Measurements from ENCODE around the gene HDAC7.

The HDAC7 gene

DNA sequence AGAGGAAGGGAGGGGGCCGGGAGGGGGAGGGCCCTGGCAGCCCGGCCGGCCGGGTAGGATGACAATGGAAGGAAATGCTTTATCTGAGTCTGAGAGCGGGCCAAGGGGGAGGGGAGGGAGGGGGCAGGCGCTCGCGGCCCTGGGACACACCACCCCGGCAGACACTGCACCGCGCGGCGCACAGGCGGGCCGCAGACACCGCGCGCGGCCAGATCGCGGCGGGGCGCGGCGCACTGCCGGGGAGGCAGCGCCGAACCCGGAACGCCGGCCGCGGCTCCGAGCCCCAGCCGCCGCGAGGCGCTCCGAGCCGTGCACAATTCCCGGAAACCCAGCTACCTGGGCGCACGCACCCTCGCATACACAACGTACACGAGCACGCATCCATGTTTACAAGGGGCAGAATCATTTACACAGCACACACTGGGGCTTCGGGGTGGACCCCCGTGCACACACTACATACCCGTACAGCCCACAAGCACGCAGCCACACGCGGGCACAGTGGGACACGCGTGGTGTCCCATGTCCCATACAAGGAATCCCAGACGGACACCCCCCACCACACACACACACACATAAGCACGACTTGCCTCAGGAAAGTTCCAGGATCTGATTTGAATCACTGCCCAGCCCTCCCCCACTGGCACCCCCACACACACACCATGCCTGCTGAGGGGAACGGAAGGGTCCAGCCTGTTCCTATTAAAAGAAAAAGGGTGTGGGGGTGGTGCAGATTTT is at the start of gene HDAC7:
Gene HDAC7 (minus strand): TSS at position 8 of the 735 bp plus-strand sequence. CDS start 118 bp downstream, outside the sequence.
- DNase-seq (ENCODE audit: low spot score) = peak; percentile 42

DNA sequence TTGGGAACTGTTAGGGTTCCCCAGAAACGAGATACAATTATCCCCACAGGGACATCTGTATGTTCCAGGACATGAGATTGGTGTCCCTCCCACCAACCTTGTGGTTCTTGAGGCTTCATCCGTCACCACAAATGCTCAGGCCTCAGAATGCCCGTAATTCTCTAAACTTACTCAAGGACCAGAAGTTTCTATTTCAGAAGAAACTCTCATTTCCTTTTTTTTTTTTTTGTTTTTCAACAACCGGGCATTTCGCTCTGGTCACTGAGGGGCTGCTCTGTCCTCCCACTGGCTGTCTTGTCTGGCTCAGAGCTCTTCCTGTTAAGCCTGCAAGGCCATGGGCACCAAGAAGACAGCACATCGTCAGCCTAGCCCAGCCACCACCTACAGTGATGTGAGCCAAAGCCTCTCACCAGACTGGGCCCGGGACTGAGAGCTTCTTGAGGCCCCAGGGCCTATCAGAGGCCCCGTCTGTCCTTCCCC is 48.9 kb upstream of the HDAC7 start:
- no peak for DNase-seq (ENCODE audit: low spot score)

DNA sequence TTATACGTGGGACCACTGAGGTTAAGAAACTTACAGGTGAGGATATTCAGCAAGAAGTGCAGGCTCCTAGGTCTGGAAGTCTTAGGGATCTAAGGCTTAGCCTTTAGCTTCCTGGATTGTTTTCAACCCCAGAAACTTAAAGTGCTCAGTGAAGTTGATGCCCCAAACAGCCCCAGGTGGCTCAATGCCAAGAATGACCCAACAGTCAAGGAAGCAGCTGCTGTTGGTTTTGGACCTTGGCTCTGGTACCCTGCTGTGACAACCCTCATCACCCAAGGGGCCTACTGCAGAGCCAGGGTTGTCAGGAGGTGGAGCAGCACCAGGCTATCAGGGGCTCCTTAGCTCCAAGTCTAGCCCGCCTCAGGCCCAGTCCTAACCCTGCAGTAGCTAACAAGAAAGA is 48.3 kb upstream of the HDAC7 start:
- no peak for DNase-seq (ENCODE audit: low spot score)

DNA sequence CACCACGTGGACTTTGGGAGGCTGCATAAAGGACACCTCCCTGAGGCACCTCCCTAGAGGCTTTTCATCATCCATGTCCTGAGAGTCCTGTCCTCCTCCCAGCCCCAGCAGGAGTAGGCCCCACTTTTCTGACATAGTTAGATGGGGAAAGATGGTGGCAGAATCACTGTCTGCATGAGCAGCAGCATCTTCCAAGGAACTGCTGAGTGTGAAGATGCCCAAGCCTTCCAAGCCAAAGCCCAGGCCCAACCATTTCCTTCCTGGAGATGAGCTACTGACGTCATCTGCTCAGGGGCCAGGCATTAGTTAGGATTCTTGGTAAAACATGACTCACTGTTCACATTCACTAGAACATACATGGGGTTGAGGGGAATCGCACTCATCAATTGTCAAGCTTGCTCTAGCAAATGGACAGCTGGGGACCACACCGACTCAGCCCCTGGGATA is 47.8 kb upstream of the HDAC7 start:
- no peak for DNase-seq (ENCODE audit: low spot score)

DNA sequence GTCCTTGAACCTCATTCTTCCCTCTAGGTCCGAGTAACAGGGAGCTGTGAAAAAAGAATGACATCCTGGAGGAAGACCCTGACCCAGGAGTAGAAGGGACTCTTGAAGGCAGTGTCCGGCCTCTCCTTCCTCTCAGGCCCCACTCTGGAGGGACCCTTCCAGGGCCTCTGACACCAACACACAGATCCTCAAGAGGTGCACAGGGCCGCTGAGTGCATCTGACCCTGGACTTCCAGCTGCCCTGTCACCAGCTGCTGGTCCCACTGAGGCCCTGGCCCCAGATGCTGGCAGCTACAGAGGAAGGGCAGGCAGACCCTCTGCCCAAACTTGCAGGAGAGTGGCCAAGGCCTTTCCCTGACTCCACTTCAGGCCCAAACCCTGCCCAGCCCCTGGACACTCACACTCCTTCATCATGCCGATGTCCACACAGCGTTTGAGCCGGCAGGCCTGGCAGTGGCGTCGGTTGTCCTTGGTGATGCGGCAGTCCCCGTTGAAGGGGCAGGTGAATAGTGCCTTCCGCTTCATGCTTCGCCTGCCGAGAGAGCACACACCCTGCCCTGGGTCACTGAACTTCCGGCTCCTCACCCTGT is 45.0 kb upstream of the HDAC7 start:
- no peak for DNase-seq (ENCODE audit: low spot score)

DNA sequence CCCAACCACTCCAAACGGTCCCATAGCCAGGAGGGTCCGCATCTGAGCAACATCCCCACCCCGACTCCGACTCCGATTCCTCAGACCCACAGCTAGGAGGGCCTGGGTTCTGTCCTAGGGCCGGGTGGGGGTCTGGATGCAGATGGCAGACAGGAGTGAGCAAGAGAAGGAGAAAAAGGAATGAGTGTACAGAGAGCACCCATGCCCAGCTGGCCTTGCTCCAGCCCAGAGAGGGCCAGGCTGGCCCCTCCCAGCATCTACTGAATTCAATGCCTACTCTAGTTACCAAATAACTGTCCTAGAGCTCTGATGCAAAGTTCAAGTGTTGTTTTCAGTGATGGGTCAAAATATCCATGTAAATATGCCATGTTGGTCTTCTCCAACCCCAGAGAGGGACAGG is 44.3 kb upstream of the HDAC7 start:
- no peak for DNase-seq (ENCODE audit: low spot score)

DNA sequence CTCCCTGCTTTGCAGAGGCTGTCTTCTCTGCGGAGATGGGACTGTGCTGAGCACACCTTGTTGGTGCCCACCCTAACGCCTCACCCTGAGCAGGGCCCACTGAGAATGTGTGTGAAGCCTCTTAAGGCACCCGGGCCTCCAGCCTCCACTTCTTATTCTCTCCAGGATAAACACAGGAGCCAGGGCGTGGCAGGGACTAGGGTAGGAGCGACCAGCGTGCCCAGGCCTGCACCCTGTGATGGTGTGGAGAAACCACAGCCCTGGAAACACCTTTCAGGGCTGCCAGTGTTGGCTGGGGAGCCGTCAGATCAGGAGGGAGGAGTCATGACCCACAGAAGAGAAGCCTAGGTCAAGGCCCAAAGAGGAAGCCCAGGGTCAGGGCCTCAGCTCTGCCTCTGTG is 43.8 kb upstream of the HDAC7 start:
- DNase-seq (ENCODE audit: low spot score) = no peak

DNA sequence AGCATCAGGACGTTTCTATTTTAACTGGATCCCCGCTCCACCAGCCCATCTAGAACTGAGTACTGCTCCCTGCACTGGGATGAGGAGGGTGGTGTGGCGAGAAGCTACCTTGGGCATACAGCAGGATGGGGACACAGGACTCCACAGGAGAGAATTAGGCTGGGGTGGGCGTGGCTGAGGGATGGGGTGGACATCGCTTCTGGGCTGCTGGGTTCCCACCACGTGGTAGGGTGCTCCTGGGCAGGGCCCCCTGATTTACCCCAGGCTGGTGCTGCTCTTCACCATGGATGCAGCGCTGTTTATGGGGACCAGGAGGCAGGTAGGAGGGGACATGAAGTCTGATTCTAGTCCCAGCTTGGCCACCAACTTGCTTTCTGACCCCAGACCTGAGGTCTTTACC is 43.2 kb upstream of the HDAC7 start:
- no peak for DNase-seq (ENCODE audit: low spot score)

DNA sequence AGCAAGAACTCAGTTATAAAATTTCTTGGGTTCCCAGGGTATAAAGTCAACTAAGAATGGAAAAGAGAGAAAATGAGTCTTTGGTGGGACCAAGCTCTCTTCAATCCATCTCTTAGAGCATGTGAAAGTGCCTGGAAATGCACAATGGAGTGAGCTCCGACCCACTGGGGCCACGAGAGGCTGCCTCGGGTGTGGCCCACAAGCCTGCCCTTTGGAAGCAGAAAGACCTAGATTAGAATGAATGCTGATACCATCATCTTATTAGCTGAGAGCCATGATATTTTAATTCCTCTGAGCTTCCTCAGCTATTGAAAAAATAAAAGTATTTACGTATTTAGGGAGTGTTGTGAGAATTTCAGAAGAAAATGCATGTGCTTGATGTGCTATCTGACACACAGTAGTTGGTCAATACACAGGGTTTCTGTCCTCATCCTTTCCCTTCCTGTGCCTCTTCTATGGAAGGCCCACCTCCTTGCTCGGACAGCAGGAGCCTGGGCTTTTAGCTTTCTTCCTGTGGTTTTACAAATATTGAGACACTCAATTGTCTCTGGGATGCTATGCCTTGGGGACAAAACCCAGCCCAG is 42.6 kb upstream of the HDAC7 start:
- no peak for DNase-seq (ENCODE audit: low spot score)

DNA sequence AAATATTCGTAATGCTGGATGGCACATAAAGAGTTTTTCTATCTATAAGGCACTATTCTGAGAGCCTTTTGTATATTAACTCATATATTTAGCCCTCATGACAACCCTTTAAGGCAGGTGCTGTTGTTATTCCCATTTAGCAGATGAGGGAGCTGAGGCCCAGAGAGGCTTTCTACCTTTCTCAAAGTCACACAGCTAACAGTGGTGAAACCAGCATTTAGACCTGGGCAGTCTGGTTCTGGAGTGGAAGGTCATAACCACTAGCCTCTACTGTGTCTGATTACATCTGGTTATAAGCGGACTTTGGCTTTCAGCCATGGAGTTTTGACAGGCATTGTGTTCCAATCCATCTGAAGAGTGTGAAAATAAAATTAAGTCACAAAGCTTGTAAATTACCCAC is 41.2 kb upstream of the HDAC7 start:
- DNase-seq (ENCODE audit: low spot score) = no peak

DNA sequence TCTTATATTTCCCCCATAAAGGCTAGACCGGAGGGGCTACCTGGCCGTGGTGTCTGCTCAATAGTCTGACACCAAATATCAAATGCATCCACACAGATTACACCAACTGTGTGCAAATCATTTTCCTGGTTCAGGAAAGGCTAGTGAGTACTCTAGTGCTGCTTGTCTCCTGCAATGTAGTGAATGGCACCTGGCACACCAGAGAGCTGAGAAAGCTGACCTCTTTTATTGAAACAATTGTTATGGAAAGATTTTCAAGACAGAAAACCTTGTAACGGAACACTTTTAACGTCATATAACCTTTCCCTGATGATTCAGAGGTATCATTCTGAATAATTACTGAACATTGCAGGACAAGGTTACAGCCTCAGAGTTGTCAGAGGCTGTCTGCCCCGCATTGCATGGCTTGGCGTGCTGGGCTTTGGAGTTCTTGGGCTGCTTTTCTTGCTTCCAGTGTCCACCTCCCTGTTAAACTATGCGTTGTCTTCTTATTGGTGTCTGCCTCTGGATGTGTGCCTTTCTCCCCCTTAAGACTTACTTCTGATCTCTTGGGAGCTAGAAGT is 40.7 kb upstream of the HDAC7 start:
- DNase-seq (ENCODE audit: low spot score) = no peak

DNA sequence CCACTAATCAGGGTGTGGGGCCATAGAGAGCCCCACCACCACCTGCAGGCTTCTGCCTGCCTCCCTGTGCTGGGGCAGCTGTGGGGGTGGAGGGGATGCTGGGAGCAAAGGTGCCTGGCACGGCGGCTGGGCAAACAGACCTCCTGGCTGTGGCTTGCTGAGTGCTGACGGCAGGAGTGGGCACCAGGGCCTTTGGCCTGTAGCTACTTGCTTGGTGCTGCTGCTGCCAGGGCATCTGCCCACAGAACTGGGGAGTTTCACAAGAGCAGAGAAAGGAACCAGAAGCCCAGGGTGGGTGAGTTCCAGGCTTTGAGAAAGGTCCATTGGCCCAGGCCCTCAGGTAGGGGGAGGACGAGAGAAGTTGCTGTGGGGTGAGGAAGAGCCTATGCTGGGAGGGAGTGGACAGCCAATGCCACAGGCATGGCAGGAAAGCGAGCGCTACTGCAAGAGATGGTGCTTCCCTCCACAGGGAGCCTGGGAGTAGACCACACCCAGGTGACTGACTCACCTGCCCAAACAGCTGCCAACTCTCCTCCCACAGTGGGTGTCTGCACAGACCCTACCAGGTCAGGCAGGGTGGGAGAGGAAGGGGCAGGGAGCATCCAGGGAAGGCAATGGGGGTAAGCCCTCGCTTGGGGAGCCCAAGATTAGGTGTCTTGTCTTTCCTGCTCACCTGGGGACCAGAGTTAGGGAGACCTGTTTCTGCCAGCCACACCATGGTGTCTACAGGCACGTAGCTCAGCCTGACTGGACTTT is 39.0 kb upstream of the HDAC7 start:
- no peak for DNase-seq (ENCODE audit: low spot score)

DNA sequence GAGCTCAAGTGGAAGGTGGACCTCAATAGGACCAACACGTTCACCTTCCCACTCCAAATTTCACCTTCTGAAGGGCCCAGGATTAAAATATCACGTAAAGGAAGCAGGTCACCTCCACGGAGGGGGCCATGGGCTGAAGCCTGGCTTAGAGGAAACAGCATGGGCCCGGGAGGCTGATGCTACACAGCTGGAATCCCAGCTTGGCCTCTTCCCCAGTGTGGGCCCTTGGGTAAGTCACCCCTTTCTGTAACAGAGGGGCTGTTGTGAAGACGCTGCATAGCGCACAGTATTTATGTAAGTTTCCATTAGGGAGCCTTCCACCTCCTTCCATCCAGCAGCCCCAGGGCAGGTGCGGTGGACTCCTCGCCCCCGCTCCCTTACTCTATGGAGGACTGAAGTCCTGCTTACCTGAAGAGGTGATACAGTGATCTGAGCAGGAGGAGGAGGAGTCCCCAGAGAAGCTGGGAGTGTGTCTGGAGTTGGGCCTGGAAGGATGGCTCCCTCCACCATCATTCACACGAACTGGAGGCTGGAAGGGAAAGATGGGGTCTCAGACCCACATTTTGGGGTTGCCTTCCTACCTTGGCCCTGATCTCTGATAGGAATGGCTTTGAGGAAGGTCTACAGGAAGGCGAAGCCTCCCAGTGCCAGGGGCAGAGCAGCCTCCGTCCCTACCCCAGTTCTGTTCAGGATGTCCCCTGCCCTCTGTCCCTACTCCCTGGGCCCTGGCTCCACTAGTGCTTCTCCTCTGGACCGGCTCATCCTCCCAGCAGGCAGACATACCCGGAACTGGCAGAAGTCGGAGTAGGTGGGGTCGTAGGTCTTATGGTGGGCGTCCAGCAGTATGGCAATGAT is 37.2 kb upstream of the HDAC7 start:
- no peak for DNase-seq (ENCODE audit: low spot score)

DNA sequence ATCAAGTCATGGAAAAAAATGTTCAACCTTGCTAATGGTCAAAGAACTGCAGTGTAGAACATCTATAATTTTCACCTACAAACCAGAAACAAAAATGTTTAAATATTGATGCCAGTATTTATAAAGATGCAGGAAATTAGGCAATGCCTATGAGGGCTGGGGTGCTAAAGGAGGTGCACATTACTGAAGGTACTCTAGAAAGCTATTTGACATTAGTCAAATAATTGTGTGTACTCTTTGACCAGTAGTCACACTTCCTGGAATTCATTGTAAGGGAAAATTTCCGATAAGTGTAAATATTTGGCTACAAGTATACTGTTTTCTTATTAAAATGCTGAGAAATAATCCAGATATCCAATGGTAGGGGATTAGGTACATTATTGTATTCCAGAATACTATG is 36.4 kb upstream of the HDAC7 start:
- no peak for DNase-seq (ENCODE audit: low spot score)

DNA sequence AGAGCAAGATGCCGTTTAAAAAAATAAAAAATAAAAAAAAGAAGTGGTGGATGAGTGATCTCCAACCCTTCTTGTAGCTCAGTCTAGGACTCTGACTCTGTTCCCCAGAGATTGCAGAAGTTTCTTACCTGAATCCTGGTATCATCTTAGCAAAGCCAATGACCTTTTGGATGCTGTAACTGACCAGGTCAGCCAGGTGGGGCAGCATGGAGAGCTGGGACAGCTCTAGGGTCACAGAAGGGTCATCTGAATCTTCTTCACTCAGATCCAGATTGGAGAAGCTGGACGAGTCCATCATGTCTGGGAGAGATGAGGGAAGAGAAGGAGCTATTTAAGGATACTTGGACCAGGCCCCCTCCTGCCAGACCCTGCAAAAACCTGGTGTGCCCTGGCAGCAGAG is 35.8 kb upstream of the HDAC7 start:
- no peak for DNase-seq (ENCODE audit: low spot score)

DNA sequence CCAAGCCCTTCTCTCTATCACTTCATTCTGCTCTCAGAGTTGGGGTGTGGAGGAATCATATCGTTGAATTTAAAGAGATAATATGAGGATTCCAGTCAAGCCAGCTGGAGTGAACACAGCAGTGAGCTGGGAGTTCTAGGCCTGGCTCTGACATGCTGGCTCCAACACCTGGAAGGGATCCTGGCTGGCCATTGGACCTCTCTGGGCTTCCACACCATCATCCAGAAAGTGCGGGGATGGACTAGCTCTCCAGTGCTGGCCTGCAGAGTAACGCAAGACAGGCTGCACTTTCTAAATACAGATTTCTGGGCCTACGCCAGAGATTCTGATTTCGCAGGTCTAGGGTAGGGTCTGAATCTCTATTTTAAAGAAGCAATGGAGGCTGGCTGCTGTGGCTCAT is 34.8 kb upstream of the HDAC7 start:
- no peak for DNase-seq (ENCODE audit: low spot score)

DNA sequence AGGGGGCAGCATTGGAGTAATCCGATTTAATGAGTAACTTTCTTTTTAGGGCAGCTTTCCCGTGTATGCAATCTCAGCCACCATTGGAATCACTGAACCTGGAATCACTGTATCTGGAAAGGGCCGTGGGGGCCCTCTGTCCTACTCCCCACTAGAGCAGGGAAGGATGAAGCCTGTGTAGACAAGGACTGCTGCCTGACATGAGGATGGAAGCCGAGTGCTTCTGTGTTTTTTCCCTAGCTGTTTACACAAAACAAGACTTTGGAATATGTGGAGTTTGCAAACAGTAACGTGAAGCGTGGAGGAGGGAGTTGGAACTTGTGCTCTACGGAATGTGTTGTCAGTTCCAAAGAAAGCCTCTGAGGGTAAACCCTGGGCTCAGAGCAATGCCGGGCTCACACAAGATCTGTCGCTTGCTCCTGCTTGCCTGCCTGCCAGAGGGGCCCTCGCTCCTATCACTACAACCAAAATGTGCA is 32.4 kb upstream of the HDAC7 start:
- no peak for DNase-seq (ENCODE audit: low spot score)

DNA sequence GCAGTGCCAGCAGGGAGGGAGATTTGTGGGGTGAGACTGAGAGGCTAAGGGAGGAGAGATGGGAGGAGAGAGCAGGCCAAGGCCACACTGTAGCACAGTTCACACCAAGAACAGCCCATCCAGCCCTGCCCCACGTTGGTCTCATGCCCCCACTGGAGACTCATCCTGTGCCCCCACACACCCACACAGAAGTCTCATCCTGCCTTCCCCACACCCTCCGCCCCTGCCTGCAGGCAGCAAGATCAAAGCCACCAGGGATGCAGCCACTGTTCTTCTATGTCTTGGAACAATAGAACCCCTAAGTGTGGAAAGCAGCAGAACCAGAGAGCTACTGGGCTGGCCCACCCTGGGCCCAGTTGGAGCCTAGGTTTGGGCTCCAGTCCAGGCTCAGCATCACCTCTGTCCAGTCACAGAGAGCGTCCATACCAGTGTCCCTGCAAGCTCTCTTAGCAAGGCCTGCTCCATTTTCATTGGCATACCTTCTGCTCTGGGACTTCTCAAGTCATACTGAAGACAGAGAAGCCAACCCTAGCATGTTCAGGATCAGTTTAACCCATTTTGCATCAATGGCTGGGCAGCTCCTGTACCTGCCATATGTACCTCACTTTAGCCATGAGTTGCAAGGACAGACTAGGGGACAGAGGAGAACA is 31.7 kb upstream of the HDAC7 start:
- no peak for DNase-seq (ENCODE audit: low spot score)

DNA sequence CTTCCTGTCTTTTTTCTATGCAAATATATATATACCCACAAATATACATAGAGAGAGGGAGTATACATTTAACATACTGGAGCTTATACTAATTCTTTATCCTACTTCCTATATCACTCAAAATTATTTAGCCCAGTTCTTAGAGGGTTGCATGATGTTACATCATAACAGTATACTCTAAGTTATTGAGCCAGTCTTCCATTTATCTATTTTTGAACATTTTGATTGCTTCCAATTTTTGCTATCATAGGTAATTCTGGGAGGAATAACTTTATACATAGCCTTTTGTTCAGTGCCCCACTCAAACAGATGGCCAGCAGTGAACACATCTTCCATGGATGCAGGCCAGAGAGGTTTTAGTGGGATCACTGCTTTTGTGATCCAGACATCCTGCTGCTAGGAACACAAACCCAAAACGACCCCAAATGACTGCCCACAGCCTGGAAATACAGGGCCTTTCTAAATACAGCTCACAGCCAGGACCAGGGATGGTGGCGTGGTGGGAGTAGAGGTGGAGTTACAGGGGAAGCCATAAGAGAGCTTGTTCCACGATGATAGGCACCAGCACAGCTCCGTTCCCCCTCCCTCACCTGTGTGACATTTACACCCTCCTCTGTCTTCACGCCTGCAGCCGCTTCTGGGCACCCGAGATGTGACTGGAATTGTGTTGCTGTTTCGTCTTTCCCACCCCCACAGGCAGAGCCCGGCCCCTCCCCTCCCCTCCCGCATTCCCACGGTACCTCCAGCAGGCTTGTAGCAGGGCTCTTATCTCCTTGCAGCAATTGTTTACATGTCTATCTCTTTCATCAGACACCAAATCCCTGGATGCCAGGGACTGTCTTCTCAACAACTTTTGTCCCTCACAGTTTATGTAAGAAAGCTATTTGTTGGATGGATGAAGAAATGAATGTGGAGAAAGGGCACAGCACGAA is 30.7 kb upstream of the HDAC7 start:
- no peak for DNase-seq (ENCODE audit: low spot score)

DNA sequence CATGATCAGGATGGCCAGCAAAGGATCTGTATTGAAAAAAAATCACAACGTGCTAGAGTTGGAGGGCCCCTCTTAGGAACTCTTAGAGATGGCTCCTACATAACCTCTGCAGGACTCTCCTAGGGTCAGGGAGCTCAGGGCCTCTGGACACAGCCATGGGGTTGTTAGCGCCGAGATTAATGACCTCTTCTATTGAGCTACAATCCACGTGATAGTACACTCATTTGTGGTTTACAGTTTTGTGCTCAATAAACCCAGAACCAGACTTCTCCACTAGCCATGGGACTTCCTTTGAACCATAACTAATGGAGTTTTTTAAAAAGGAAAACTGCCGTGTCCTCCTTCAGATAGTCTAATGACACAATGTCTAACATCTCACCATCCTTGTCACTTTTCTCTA is 29.6 kb upstream of the HDAC7 start:
- no peak for DNase-seq (ENCODE audit: low spot score)
